GM18526 (cell line): ENCODE measurements around the gene MGAT5B.

Experiments
- POLR2A ChIP-seq: IDR thresholded peaks from 3 replicates; pipeline ENCODE4 v1.6.1; 2011; ENCODE audit not compliant: insufficient read length; ENCODE audit errors: extremely low read depth

The MGAT5B gene

GRCh38 chr17:76883744-76884525, 15.7 kb downstream of the MGAT5B start:
- TF ChIP-seq POLR2A, result no peak

GRCh38 chr17:76884995-76885893, 17.0 kb downstream of the MGAT5B start:
- no peak for TF ChIP-seq POLR2A

- TF ChIP-seq POLR2A, result no peak
Measured at GRCh38 chr17:76885894-76886290, 17.7 kb downstream of the MGAT5B start.

GRCh38 chr17:76886395-76886794, 18.2 kb downstream of the MGAT5B start:
- no peak for TF ChIP-seq POLR2A

GRCh38 chr17:76887802-76888201, 19.6 kb downstream of the MGAT5B start:
- TF ChIP-seq POLR2A, result no peak

- no peak for TF ChIP-seq POLR2A
Measured at GRCh38 chr17:76888661-76889060, 20.5 kb downstream of the MGAT5B start.

GRCh38 chr17:76889323-76889722, 21.1 kb downstream of the MGAT5B start:
- TF ChIP-seq POLR2A, result no peak

- TF ChIP-seq POLR2A, result no peak
Measured at GRCh38 chr17:76892329-76892728, 24.1 kb downstream of the MGAT5B start.

- TF ChIP-seq POLR2A, result no peak
Measured at GRCh38 chr17:76893623-76894334, 25.6 kb downstream of the MGAT5B start.

GRCh38 chr17:76894842-76895241, 26.6 kb downstream of the MGAT5B start:
- no peak for TF ChIP-seq POLR2A

- no peak for TF ChIP-seq POLR2A
Measured at GRCh38 chr17:76897023-76897422, 28.8 kb downstream of the MGAT5B start.

- no peak for TF ChIP-seq POLR2A
Measured at GRCh38 chr17:76899414-76899813, 31.2 kb downstream of the MGAT5B start.

GRCh38 chr17:76900723-76901122, 32.5 kb downstream of the MGAT5B start:
- no peak for TF ChIP-seq POLR2A

GRCh38 chr17:76901542-76902197, 33.5 kb downstream of the MGAT5B start:
- no peak for TF ChIP-seq POLR2A

GRCh38 chr17:76902476-76902875, 34.3 kb downstream of the MGAT5B start:
- no peak for TF ChIP-seq POLR2A
